ENCODE measurements around the gene SYNE1. TPM values are rescaled to one million over a fixed set of nuclear protein-coding genes. Genes with fewer than 3 reads are reported as not detected.
A peak's percentile ranks its signal among the peaks of the same experiment; 100 is the strongest.

Gene SYNE1
- total and polyA plus RNA-seq, 7 experiments from 2014 or later, result 50.6 to 205 (median 161) TPM

GRCh38 chr6:152557502-152557901 lies 79.7 kb downstream of the SYNE1 start:
- no peak overlapping the region for H3K4me3 ChIP-seq (ENCODE audit: low read length)
- POLR2A ChIA-PET, result no interaction called here
- H3K4me1 Mint-ChIP-seq, result no peaks in the 10 kb centered on the region
- H3K36me3 Mint-ChIP-seq, result peaks cover 0 to 5% (median 0%) of the 10 kb centered on the region in 5 donors
- H3K36me3 ChIP-seq (ENCODE audit: control insufficient read depth in 2 of 3, insufficient read depth in 3 of 3, low read length in 3 of 3), result no peaks in the 10 kb centered on the region
- no peaks in the 10 kb centered on the region for H3K4me1 ChIP-seq (ENCODE audit: control insufficient read depth in 2 of 2, insufficient read depth in 2 of 2, low read length in 2 of 2)
- H3K4me3 Mint-ChIP-seq, result no peak overlapping the region
- intact Hi-C loops (cut with micrococcal nuclease), result no loop called here
- H3K27me3 Mint-ChIP-seq, result peaks cover 0 to 17% (median 4%) of the 10 kb centered on the region in 5 donors
- CTCF ChIA-PET, result no interaction called here
- H3K9me3 ChIP-seq (ENCODE audit: control insufficient read depth in 2 of 3, low read length in 3 of 3), result no peaks in the 10 kb centered on the region
- H3K27ac ChIP-seq (ENCODE audit: low read depth, low read length), result no peak overlapping the region
- H3K27me3 ChIP-seq (ENCODE audit: control insufficient read depth in 2 of 2, insufficient read depth in 2 of 2, low read length in 2 of 2), result no peaks in the 10 kb centered on the region
- H3K27ac Mint-ChIP-seq, result no peak overlapping the region
- ATAC-seq, result no peak
- no peak for DNase-seq
- peaks cover 0 to 39% (median 11%) of the 10 kb centered on the region in 11 donors for H3K9me3 Mint-ChIP-seq

DNA sequence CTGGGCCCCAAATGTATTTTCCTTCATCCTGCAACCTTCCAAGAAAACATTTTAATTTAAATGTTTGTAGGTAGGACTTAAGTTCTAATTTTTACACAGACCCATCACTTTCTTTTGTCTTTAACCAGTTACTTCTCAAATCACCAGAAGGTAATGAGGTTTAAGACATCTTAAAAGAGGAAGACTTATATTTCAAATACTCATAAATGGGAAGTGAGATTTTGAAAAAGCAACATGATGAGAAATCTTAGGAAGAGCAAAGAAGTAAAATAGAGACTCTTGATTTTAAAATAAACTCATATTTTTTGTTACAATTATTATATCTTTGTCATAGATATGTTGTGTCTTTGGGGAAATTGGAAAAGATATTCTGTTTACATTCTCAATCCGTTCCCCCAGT lies 82.3 kb downstream of the SYNE1 start:
- no peaks in the 10 kb centered on the region for H3K27me3 ChIP-seq (ENCODE audit: control insufficient read depth in 2 of 2, insufficient read depth in 2 of 2, low read length in 2 of 2)
- peaks cover 0 to 17% (median 4%) of the 10 kb centered on the region in 5 donors for H3K27me3 Mint-ChIP-seq
- no peaks in the 10 kb centered on the region for H3K9me3 ChIP-seq (ENCODE audit: control insufficient read depth in 2 of 3, low read length in 3 of 3)
- intact Hi-C loops (cut with micrococcal nuclease), result loop anchor here in 1 of 2 donors (5.0 kb wide), 2 partner anchors 87 to 467 kb away; no protein-coding TSS in a partner anchor
- H3K4me1 ChIP-seq (ENCODE audit: control insufficient read depth in 2 of 2, insufficient read depth in 2 of 2, low read length in 2 of 2), result no peaks in the 10 kb centered on the region
- H3K36me3 ChIP-seq (ENCODE audit: control insufficient read depth in 2 of 3, insufficient read depth in 3 of 3, low read length in 3 of 3), result no peaks in the 10 kb centered on the region
- H3K36me3 Mint-ChIP-seq, result peaks cover 0 to 5% (median 0%) of the 10 kb centered on the region in 5 donors
- ChIA-PET CTCF (no interaction called here), POLR2A (no interaction called here)
- DNase-seq, result no peak
- H3K9me3 Mint-ChIP-seq, result peaks cover 0 to 35% (median 10%) of the 10 kb centered on the region in 11 donors
- H3K4me1 Mint-ChIP-seq, result no peaks in the 10 kb centered on the region
- ATAC-seq, result no peak
- H3K27ac ChIP-seq (ENCODE audit: low read depth, low read length), result no peak overlapping the region
- no peak overlapping the region for H3K27ac Mint-ChIP-seq
- no peak overlapping the region for H3K4me3 Mint-ChIP-seq
- H3K4me3 ChIP-seq (ENCODE audit: low read length), result no peak overlapping the region

DNA sequence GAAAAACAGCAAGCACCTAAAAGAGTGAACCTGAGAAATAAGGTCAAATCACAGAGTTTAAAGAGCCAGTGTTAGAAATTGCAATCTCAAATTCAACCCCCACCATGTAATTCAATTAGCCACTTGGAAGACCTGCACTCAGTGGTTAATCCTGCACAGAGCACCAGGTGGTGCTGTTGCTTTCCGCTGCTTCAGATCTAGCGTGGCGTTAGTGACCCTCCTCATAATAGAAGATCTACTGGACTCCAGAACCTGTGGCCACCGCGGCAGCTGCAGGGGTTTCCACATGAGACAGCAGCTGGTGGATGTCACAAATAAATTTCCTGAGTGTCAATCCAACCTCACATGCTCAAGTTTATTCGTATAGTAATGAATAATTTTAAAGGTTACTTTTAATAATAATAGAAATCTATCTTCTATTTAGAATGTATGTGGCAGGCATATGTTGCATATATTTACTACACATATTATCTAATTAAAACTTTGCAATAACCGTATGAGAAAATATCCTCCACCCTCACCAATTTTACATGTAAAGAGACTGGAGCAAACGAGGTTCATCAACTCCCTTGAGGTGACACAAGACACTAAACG lies 84.4 kb downstream of the SYNE1 start:
- H3K9me3 Mint-ChIP-seq, result peaks cover 0 to 20% (median 10%) of the 10 kb centered on the region in 11 donors
- peaks cover 0 to 17% (median 4%) of the 10 kb centered on the region in 5 donors for H3K27me3 Mint-ChIP-seq
- no peak overlapping the region for H3K4me3 ChIP-seq (ENCODE audit: low read length)
- no peaks in the 10 kb centered on the region for H3K9me3 ChIP-seq (ENCODE audit: control insufficient read depth in 2 of 3, low read length in 3 of 3)
- no peaks in the 10 kb centered on the region for H3K27me3 ChIP-seq (ENCODE audit: control insufficient read depth in 2 of 2, insufficient read depth in 2 of 2, low read length in 2 of 2)
- H3K27ac ChIP-seq (ENCODE audit: low read depth, low read length), result no peak overlapping the region
- H3K4me1 Mint-ChIP-seq, result no peaks in the 10 kb centered on the region
- no peak overlapping the region for H3K27ac Mint-ChIP-seq
- intact Hi-C loops (cut with micrococcal nuclease), result loop anchor here in 1 of 2 donors (2.0 to 5.0 kb wide), 3 partner anchors 90 to 470 kb away; no protein-coding TSS in a partner anchor
- H3K4me3 Mint-ChIP-seq, result no peak overlapping the region
- POLR2A ChIA-PET, result no interaction called here
- ATAC-seq, result peak; percentile 80
- peak in 2 of 9 donors; percentile 5 to 22 for DNase-seq
- peaks cover 0 to 5% (median 0%) of the 10 kb centered on the region in 5 donors for H3K36me3 Mint-ChIP-seq
- CTCF ChIA-PET, result no interaction called here
- no peaks in the 10 kb centered on the region for H3K4me1 ChIP-seq (ENCODE audit: control insufficient read depth in 2 of 2, insufficient read depth in 2 of 2, low read length in 2 of 2)
- H3K36me3 ChIP-seq (ENCODE audit: control insufficient read depth in 2 of 3, insufficient read depth in 3 of 3, low read length in 3 of 3), result no peaks in the 10 kb centered on the region

- intact Hi-C loops (cut with micrococcal nuclease), result no loop called here
- no peak overlapping the region for H3K27ac ChIP-seq (ENCODE audit: low read depth, low read length)
- no peaks in the 10 kb centered on the region for H3K36me3 Mint-ChIP-seq
- ChIA-PET POLR2A (no interaction called here), CTCF (no interaction called here)
- no peak overlapping the region for H3K4me3 Mint-ChIP-seq
- H3K4me1 ChIP-seq (ENCODE audit: control insufficient read depth in 2 of 2, insufficient read depth in 2 of 2, low read length in 2 of 2), result no peaks in the 10 kb centered on the region
- H3K27me3 Mint-ChIP-seq, result peaks cover 0 to 8% (median 0%) of the 10 kb centered on the region in 5 donors
- no peak overlapping the region for H3K4me3 ChIP-seq (ENCODE audit: low read length)
- H3K9me3 Mint-ChIP-seq, result peaks cover 0 to 1% (median 0%) of the 10 kb centered on the region in 11 donors
- H3K9me3 ChIP-seq (ENCODE audit: control insufficient read depth in 2 of 3, low read length in 3 of 3), result no peaks in the 10 kb centered on the region
- no peaks in the 10 kb centered on the region for H3K27me3 ChIP-seq (ENCODE audit: control insufficient read depth in 2 of 2, insufficient read depth in 2 of 2, low read length in 2 of 2)
- no peak for ATAC-seq
- H3K36me3 ChIP-seq (ENCODE audit: control insufficient read depth in 2 of 3, insufficient read depth in 3 of 3, low read length in 3 of 3), result no peaks in the 10 kb centered on the region
- no peaks in the 10 kb centered on the region for H3K4me1 Mint-ChIP-seq
- DNase-seq, result no peak
- no peak overlapping the region for H3K27ac Mint-ChIP-seq
These were observed 93.6 kb downstream of the SYNE1 start for GRCh38 chr6:152543519-152543918.

DNA sequence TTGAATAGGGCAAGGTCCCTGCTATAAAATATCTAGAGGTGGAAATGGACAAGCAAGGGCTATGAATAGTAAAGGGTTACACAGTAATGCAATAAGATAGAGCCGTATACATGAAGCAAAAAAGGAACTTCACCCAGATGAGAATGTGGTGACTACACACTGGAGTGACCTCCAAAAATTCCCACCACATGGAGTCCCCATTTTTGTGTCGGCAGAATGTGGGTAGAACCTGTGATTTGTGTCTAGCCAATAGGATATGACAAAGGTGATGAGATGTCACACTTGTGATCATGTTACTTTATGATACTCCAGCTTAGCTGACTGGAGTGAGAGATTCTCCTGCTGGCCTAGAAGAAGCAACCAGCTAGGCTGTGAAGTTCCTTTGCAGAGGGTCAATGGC lies 96.8 kb downstream of the SYNE1 start:
- Mint-ChIP-seq H3K9me3 (peaks cover 0 to 1% (median 0%) of the 10 kb centered on the region in 11 donors), H3K36me3 (no peaks in the 10 kb centered on the region), H3K4me3 (no peak overlapping the region), H3K4me1 (peaks cover 0 to 2% (median 0%) of the 10 kb centered on the region in 7 donors), H3K27me3 (peaks cover 0 to 16% (median 4%) of the 10 kb centered on the region in 5 donors), H3K27ac (no peak overlapping the region)
- Histone ChIP-seq H3K36me3 (ENCODE audit: control insufficient read depth in 2 of 3, insufficient read depth in 3 of 3, low read length in 3 of 3) (no peaks in the 10 kb centered on the region), H3K27me3 (ENCODE audit: control insufficient read depth in 2 of 2, insufficient read depth in 2 of 2, low read length in 2 of 2) (no peaks in the 10 kb centered on the region), H3K9me3 (ENCODE audit: control insufficient read depth in 2 of 3, low read length in 3 of 3) (no peaks in the 10 kb centered on the region), H3K4me1 (ENCODE audit: control insufficient read depth in 2 of 2, insufficient read depth in 2 of 2, low read length in 2 of 2) (no peaks in the 10 kb centered on the region), H3K4me3 (ENCODE audit: low read length) (no peak overlapping the region), H3K27ac (ENCODE audit: low read depth, low read length) (no peak overlapping the region)
- ATAC-seq, result no peak
- no peak for DNase-seq
- POLR2A ChIA-PET, result no interaction called here
- CTCF ChIA-PET, result no interaction called here
- intact Hi-C loops (cut with micrococcal nuclease), result no loop called here

DNA sequence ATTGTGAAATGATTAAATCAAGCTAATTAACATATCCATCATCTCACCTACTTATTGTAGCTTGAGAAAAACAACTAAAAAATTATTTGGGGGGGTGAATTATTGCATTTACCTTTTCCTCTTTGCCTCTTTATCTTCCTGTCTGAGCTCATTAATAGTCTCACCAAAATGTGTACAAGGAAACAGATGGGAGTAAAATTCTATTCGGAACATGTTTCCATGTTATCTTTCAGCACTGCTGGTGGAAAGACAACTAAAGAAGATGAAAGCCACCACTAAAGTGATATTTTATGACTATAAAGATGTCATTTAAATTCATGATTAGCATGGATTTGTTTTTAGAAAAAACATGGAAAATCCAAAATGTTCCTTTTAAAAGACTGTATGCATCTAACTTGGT lies 102.6 kb downstream of the SYNE1 start:
- intact Hi-C loops (cut with micrococcal nuclease), result no loop called here
- ATAC-seq (no peak), DNase-seq (no peak)
- Histone ChIP-seq H3K36me3 (ENCODE audit: control insufficient read depth in 2 of 3, insufficient read depth in 3 of 3, low read length in 3 of 3) (no peaks in the 10 kb centered on the region), H3K27ac (ENCODE audit: low read depth, low read length) (no peak overlapping the region), H3K27me3 (ENCODE audit: control insufficient read depth in 2 of 2, insufficient read depth in 2 of 2, low read length in 2 of 2) (no peaks in the 10 kb centered on the region), H3K4me3 (ENCODE audit: low read length) (no peak overlapping the region), H3K4me1 (ENCODE audit: control insufficient read depth in 2 of 2, insufficient read depth in 2 of 2, low read length in 2 of 2) (no peaks in the 10 kb centered on the region), H3K9me3 (ENCODE audit: control insufficient read depth in 2 of 3, low read length in 3 of 3) (no peaks in the 10 kb centered on the region)
- ChIA-PET CTCF (no interaction called here), POLR2A (no interaction called here)
- Mint-ChIP-seq H3K27me3 (peaks cover 0 to 22% (median 4%) of the 10 kb centered on the region in 5 donors), H3K4me1 (peaks cover 0 to 2% (median 0%) of the 10 kb centered on the region in 7 donors), H3K36me3 (no peaks in the 10 kb centered on the region), H3K27ac (no peak overlapping the region), H3K9me3 (peaks cover 0 to 3% (median 0%) of the 10 kb centered on the region in 11 donors), H3K4me3 (no peak overlapping the region)
